NCI-H2081 treated with DMSO at 0.1 percent for 48 hours (cell line): Measurements from ENCODE around the gene OPCML.
"Not testable (repeated sequence)": the region's sequence is repeated elsewhere in the genome, so short reads cannot be mapped to it uniquely, and the experiment has no call there.

Experiments used
- DNase-seq: peaks from one replicate; lab custom pipeline; 2025; lab: John Stamatoyannopoulos, UW

OPCML gene

GRCh38 chr11:132430429-132431062, 1101.8 kb downstream of the OPCML start:
- no peak for DNase-seq

- DNase-seq, result no peak
These were observed 1102.6 kb downstream of the OPCML start for GRCh38 chr11:132429685-132430084.

- DNase-seq, result no peak
These were observed 1104.7 kb downstream of the OPCML start for GRCh38 chr11:132427611-132428010.

- no peak for DNase-seq
These were observed 1107.9 kb downstream of the OPCML start for GRCh38 chr11:132424433-132424832.

- DNase-seq, result no peak
These were observed 1109.0 kb downstream of the OPCML start for GRCh38 chr11:132423266-132423665.

- DNase-seq, result no peak
These were observed 1109.6 kb downstream of the OPCML start for GRCh38 chr11:132422722-132423121.

GRCh38 chr11:132421555-132421954, 1110.7 kb downstream of the OPCML start:
- no peak for DNase-seq

- no peak for DNase-seq
These were observed 1117.8 kb downstream of the OPCML start for GRCh38 chr11:132414451-132414850.

- DNase-seq, result no peak
These were observed 1121.9 kb downstream of the OPCML start for GRCh38 chr11:132410383-132410782.

GRCh38 chr11:132409573-132410355, 1122.5 kb downstream of the OPCML start:
- DNase-seq, result no peak

- no peak for DNase-seq
These were observed 1123.4 kb downstream of the OPCML start for GRCh38 chr11:132408877-132409276.

- no peak for DNase-seq
These were observed 1126.6 kb downstream of the OPCML start for GRCh38 chr11:132405728-132406127.

- peak; percentile 73 for DNase-seq
These were observed 1130.1 kb downstream of the OPCML start for GRCh38 chr11:132402071-132402684.

GRCh38 chr11:132396318-132396717, 1136.0 kb downstream of the OPCML start:
- DNase-seq, result no peak

- DNase-seq, result no peak
These were observed 1136.9 kb downstream of the OPCML start for GRCh38 chr11:132395434-132395833.

GRCh38 chr11:132379540-132379939, 1152.8 kb downstream of the OPCML start:
- no peak for DNase-seq

GRCh38 chr11:132373405-132374143, 1158.7 kb downstream of the OPCML start:
- no peak for DNase-seq

- DNase-seq, result not testable (repeated sequence)
These were observed 1162.2 kb downstream of the OPCML start for GRCh38 chr11:132370114-132370513.

GRCh38 chr11:132367293-132367692, 1165.0 kb downstream of the OPCML start:
- DNase-seq, result no peak

GRCh38 chr11:132365650-132366049, 1166.7 kb downstream of the OPCML start:
- DNase-seq, result no peak
